ENCODE data around the gene ERBB4. TPM values are rescaled to one million over a fixed set of nuclear protein-coding genes. Genes with fewer than 3 reads are reported as not detected.

The ERBB4 gene
- total and polyA plus RNA-seq, 2 of the 8 experiments (the other 6 are each of a cell fraction or from before 2014, with no cell fraction given): 0.34 to 1.3 TPM

DNA sequence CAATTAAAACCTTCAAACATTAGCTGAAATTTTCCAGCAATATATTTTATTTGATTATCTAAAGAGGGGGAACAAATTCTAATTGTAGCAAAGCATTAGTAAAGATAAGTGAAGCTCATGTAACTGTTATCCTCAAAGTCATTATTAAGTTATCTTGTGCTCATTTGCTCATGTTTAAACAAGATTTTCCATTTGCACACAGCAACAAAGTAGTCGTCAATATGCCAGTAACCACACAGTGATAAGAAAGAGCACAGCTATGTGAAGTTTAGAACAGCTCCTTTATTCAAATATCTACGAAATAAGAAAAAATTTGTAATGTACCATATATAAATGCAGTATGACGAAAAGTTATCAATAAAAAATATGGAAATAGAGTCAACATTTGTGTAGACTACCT, 159.5 kb downstream of the ERBB4 start:
- H4K5ac ChIP-seq (ENCODE audit: insufficient read length, low read depth, low read length): no peak overlapping the region
- no peak overlapping the region for H3K23ac ChIP-seq (ENCODE audit: insufficient read length)
- no peak overlapping the region for H3K18ac ChIP-seq (ENCODE audit: extremely low read depth, low read length)
- no peak overlapping the region for H3K27ac ChIP-seq (ENCODE audit: low read depth, low read length)
- DNase-seq (ENCODE audit: low read depth in 1 of 2, low spot score in 2 of 2) (no peak), FAIRE-seq (no peak)
- ChIA-PET POLR2A (ENCODE audit: partially characterized antibody) (no interaction called here), CTCF (ENCODE audit: partially characterized antibody) (interaction anchor here (1.8 kb wide), 1 partner anchor 37 kb away, joined by 5 read pairs; no protein-coding TSS in a partner anchor)
- no peak overlapping the region for H2BK120ac ChIP-seq (replicated peaks; ENCODE audit: low read depth, low read length)
- H2AFZ ChIP-seq (ENCODE audit: low read length): no peak overlapping the region
- no peak overlapping the region for H2BK12ac ChIP-seq (ENCODE audit: low read depth, low read length)
- no peak overlapping the region for H4K8ac ChIP-seq (ENCODE audit: extremely low read depth, insufficient read depth, low read length)
- no peak overlapping the region for H3K56ac ChIP-seq (replicated peaks; ENCODE audit: insufficient read length, low read depth, low read length)
- 82% methylated on average over 3 of the region's 3 CpGs; no CpG with 5 or more reads in 1 of the 2 experiments for WGBS, 2 experiments (ENCODE audit: extremely low coverage in 1 of 2, insufficient coverage in 1 of 2, insufficient read length in 1 of 2, insufficient replicate concordance in 2 of 2, low coverage in 1 of 2, low lambda C conversion rate in 2 of 2, missing lambda C conversion rate in 1 of 2)
- no peak overlapping the region for H3K4me3 ChIP-seq (ENCODE audit: extremely low read depth in 1 of 4, insufficient read depth in 2 of 4, low read depth in 3 of 4, low read length in 4 of 4)
- TF ChIP-seq SRF (IDR thresholded peaks at IDR 0.05; ENCODE audit: low read depth, low read length) (no peak), SIX5 (IDR thresholded peaks at IDR 0.05; ENCODE audit: low read depth, low read length) (no peak)
- no peak overlapping the region for H3K4ac ChIP-seq (replicated peaks; ENCODE audit: insufficient read length, low read depth, low read length)
- H3K9ac ChIP-seq (replicated peaks in 1 of 4; ENCODE audit: extremely low read depth in 1 of 4, low read depth in 3 of 4, low read length in 3 of 4): no peak overlapping the region
- no peak overlapping the region for H3K4me2 ChIP-seq (ENCODE audit: insufficient read depth in 1 of 2, low read depth in 2 of 2, low read length in 2 of 2)
- no peak overlapping the region for H2BK20ac ChIP-seq (ENCODE audit: low read length)
- no peaks in the 10 kb centered on the region for H3K79me1 ChIP-seq (ENCODE audit: low read depth, low read length)
- no peak overlapping the region for H2BK5ac ChIP-seq (ENCODE audit: low read depth, low read length)
- no peak overlapping the region for H3K14ac ChIP-seq (ENCODE audit: insufficient read length)
- H4K20me1 ChIP-seq (replicated peaks in 1 of 2; ENCODE audit: control insufficient read depth in 1 of 2, insufficient read depth in 2 of 2, low read length in 2 of 2): no peaks in the 10 kb centered on the region
- no peaks in the 10 kb centered on the region for H3K9me3 ChIP-seq (ENCODE audit: insufficient read depth in 2 of 2, low read depth in 1 of 2, low read length in 1 of 2)
- H3K23me2 ChIP-seq (ENCODE audit: low read depth, low read length): no peaks in the 10 kb centered on the region
- H4K91ac ChIP-seq (replicated peaks; ENCODE audit: insufficient read length, low read length): no peak overlapping the region
- H2AK5ac ChIP-seq (ENCODE audit: low read depth, low read length): no peak overlapping the region
- H3K27me3 ChIP-seq (replicated peaks in 1 of 4; ENCODE audit: control insufficient read depth in 3 of 4, extremely low read depth in 1 of 4, insufficient read depth in 3 of 4, low read length in 3 of 4): peaks cover 0 to 1% (median 0%) of the 10 kb centered on the region in 4 experiments; a peak in 1 of 7 replicates
- peaks cover 0 to 2% (median 0%) of the 10 kb centered on the region in 4 experiments; a peak in 1 of 7 replicates for H3K4me1 ChIP-seq (replicated peaks in 1 of 4; ENCODE audit: control insufficient read depth in 3 of 4, insufficient read depth in 4 of 4, low read length in 3 of 4)
- H2BK15ac ChIP-seq (ENCODE audit: low read length): no peak overlapping the region
- H3K36me3 ChIP-seq (ENCODE audit: control insufficient read depth in 2 of 4, insufficient read depth in 4 of 4, low read length in 3 of 4): no peaks in the 10 kb centered on the region
- no peaks in the 10 kb centered on the region for H3K79me2 ChIP-seq (ENCODE audit: control insufficient read depth in 1 of 2, insufficient read depth in 2 of 2, low read length in 2 of 2)
